ENCODE data around the gene SPIRE1.

SPIRE1 gene

DNA sequence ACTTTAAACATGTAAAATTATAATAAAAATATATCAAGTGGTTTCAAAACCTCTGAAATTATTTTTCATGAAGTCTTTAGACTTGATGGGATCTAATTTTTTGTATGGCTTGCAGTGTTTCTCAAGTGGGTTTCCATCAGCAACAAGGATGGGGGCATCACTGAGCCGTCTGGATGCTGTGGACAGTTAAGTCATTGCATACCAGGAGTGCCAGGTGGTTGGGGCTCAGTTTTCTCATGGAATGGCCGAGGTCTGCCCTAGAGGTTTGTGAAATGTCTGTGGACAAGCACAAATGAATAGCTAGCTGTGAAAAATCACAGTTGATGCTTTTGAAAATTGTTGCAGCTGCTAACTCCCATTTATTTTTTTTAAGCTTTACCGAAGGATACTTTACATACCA, 248.4 kb downstream of the SPIRE1 start:
- peak in 1 of 14 donors; percentile 20 for DNase-seq

DNA sequence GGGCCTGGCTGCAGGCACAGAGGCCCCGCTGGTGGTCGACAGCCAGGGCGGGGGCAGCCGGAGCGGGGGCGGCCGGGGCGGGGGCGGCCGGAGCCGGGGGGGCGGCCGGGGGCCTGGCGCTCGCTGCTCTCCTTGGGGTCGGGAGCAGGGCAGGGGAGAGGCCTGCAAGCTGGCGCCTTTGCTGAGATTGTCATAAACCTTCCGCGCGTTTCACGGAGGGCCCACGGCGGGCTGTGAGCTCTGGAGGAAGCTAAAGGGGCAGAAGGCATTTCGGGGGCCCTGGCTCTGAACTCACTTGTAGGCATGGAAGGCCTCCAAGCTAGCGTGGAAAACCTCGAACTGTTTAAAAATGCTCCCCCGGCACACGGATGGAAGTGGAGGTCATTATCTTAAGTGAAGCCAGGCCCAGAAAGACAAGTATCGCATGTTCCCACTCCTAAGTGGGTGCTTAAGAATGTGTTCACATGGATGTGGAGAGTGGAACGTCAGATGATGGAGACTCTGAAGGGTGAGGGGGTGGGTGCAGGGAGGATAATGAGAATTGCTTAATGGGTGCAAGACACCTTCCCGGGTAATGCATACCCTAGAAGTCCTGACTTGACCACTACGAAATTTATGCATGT, 249.5 kb downstream of the SPIRE1 start:
- peak in 6 of 14 donors; percentile 21 to 56 (median 46) for DNase-seq

DNA sequence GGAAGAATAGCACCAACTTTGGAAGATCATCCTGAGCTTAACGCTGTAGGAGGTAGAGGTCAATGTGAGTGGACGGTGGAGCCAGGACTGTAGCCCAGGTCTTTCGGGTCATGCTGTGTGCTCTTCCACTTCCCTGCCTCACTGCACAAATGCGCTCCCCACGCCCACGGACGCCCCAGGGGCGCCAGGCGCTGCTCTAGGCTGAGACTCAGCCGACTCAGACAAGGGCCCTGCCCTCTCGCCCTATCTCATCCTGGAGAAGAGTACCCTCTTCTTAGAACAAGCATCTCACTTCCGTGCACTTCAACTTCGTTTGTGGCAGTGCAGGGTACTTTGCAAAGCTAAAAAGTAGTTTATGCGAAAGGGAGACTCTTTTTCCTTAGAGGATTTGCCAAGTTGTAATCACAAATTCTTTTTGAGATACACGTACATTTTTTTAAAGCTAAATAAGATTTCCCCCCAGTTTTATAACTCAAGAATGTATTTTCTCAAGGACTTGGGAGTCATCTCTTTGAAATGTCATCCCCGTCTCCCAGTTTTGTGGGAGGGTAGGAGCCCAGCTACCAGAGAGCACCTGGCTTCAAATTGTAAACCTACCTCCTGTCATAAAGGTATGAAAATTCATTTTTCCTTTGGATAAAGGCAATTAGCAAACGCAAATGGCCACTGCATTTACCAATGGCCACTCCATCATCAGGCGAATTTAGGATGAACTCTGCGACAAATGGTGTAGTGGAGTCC, 251.4 kb downstream of the SPIRE1 start:
- no peak for DNase-seq

DNA sequence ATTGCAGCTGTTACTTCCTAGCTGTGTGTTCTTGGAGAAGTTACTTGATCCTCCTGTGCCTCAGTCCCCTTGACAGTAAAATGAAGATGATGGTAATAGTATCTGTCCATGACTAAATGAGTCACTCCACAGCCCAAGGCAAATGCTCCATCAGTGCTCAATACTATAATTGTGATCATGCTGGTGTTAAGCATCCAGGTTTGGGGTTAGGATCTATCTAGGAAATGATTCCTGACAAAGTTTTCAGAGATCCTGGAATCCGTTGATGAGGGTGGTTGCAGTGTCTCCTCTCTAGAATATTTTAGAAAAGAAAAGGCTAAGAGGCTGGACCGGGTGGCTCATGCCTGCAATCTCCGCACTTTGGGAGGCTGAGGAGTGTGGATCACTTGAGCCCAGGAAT, 252.8 kb downstream of the SPIRE1 start:
- no peak for DNase-seq

DNA sequence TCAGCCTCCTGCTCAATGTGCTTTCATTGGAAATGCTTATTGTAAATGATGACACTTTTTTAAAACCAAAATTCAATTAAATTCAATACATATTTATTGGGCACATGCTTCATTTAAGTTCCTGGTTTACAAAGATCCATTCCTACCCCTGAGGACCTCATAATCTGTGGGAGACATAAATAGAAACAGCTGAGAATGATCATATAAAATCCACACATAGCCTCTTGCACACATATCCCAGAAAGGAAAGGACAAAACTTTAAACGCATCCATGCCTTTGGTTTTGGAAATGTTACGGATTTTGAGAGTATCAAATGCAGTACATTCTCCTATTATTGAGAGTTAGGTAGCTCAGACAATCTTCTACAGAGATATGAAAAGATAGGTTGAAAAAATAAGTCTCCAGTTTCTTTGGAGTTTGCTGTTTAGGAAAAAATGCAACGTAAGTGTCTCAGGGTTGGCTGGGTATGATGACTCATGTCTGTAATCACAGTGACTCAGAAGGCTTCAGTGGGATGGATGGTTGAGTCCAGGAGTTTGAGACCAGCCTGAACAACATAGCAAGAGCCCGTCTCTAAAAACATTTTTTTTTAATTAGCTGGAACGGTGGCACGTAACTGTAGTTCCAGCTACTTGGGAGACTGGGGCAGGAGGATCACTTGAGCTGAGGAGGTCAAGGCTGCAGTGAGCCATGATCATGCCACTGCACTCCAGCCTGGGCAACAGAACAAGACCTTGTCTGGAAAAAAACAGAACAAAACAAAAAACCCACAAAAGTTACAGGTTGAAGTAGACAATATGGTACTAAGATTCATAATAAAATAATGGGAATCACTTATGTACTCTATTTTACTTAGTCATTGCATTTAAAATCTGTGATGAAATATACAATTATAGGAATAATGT, 254.1 kb downstream of the SPIRE1 start:
- DNase-seq = no peak

DNA sequence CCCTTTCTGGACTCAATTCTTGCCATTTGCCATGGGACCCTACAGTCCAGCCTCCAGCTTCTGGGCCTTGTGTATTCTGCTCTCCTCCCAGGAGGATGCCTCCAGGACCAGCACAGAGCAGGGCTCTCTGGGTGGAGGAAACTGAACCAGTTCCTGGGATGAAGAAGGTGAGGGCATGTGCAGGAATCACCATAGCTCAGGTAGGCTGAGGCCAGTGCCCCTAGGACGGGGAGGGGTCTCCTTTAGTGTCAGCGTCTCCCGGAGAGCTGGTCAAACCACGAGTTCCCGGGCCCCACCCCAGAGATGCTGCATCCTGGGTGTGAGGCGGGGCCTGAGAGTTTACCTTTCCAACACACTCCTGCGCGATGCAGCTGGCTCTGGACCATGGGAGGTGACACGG, 256.0 kb downstream of the SPIRE1 start:
- no peak for DNase-seq

DNA sequence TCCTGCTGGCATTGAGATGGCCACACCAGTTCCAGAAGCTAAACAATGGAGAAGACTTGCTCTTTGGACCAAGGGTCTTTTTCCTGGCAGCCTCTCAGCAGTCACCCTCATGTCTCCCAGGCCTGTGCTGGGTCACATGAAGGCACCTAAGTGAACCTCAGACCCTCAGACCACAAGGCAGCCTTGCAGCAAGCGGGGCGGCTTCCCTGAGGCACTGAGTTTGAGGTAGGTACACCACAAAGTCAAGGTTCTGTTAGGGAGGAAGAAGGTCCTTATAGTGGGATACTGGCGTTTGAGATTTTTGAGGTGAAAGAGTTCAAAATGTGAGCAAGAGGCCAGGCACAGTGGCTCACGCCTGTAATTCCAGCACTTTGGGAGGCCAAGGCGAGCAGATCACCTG, 258.7 kb downstream of the SPIRE1 start:
- DNase-seq = no peak

DNA sequence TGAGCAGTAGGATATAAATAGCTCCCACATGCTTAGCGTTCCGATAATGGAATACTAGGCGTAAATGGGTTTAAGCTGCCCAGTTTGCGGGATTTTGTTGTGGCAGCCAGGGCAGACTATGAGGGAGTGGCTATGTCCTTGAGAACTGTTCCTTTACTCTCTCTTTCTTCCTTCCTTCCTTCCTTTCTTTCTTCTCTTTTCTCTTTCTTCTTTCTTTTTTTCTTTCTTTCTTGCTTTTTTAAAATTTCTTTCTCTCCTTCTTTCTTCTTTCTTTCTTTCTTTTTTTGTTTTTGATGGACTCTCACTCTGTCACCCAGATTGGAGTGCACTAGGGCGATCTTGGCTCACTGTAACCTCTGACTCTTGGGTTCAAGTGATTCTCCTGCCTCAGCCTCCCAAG, 259.3 kb downstream of the SPIRE1 start:
- DNase-seq = no peak

DNA sequence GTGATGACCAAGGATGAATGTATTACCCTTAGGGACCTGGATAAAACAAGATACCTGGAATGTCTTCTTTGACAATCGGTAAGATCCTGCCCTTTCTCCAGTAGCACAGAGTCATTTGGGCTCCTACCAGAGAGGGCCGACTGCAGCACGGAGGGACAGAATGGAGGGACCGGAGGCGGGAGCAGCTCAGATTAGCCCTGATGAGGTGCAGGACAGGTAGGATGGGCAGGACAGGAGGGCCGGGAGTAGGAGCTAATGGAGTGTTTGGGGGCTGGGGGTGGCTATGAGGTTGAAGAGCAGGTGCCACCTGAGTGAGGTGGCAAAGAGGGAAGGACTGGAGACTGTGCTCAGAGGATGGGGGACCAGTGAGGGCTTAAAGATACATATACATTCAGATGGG, 260.1 kb downstream of the SPIRE1 start:
- DNase-seq = no peak

DNA sequence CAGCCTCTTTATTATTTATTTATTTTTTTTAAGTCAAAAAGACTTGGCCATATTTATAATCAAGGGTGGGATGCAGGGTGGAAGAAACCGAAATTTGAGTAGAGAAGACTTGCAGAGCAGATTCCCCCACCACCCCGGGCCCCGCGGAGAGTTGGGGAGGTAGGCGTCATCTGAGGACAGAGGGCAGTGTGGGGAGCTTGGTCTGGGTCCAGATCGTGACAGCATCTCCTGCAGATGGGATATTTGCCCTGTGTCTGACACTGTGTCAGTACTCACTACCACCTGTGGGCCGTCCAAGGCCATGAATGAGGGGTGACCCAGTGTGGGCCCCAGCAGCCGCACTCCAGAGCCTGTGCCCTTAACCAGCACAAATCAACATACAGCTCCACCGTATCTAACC, 260.7 kb downstream of the SPIRE1 start:
- DNase-seq = no peak

Data from C1 segment of cervical spinal cord (tissue), 14 donors.